Retinal pigment epithelial cell (primary cell): Measurements from ENCODE around the gene CDC123.
A peak's percentile ranks its signal among the peaks of the same experiment; 100 is the strongest.
"Not testable (repeated sequence)": the region's sequence is repeated elsewhere in the genome, so short reads cannot be mapped to it uniquely, and the experiment has no call there.

Experiments used
- DNase-seq: peaks from one replicate; pipeline ENCODE4 v3.0.0-alpha.2; 2010; ENCODE audit warnings: low read depth
- H3K4me3 ChIP-seq: 2 replicates; pipeline ENCODE4 v1.5.1; 2011; ENCODE audit warnings: mild to moderate bottlenecking, low read length, control low read depth, moderate library complexity
- CTCF ChIP-seq: conservative IDR thresholded peaks from 2 replicates; pipeline ENCODE4 v1.5.1; 2011; ENCODE audit warnings: low read depth, low read length, control low read depth, inconsistent platforms

CDC123 gene

GRCh38 chr10:12214093-12214492 is 18.1 kb downstream of the CDC123 start:
- no peak for TF ChIP-seq CTCF
- no peak overlapping the region for H3K4me3 ChIP-seq
- DNase-seq = no peak

GRCh38 chr10:12214763-12215218 is 18.8 kb downstream of the CDC123 start:
- peak; percentile 68 for TF ChIP-seq CTCF
- no peak for DNase-seq
- H3K4me3 ChIP-seq = no peak overlapping the region

- TF ChIP-seq CTCF = no peak
- no peak overlapping the region for H3K4me3 ChIP-seq
- DNase-seq = no peak
These were observed 23.0 kb downstream of the CDC123 start for GRCh38 chr10:12218991-12219390.

- no peak for DNase-seq
- no peak for TF ChIP-seq CTCF
- no peak overlapping the region for H3K4me3 ChIP-seq
These were observed 25.6 kb downstream of the CDC123 start for GRCh38 chr10:12221323-12222298.

GRCh38 chr10:12225444-12225843 is 29.5 kb downstream of the CDC123 start:
- TF ChIP-seq CTCF = no peak
- no peak for DNase-seq
- no peak overlapping the region for H3K4me3 ChIP-seq

GRCh38 chr10:12226438-12226837 is 30.4 kb downstream of the CDC123 start:
- DNase-seq, H3K4me3 ChIP-seq: not testable (repeated sequence)

- no peak for DNase-seq
- H3K4me3 ChIP-seq = no peak overlapping the region
- TF ChIP-seq CTCF = no peak
These were observed 32.9 kb downstream of the CDC123 start for GRCh38 chr10:12228851-12229250.

GRCh38 chr10:12234687-12235086 is 38.7 kb downstream of the CDC123 start:
- not testable (repeated sequence) for H3K4me3 ChIP-seq, DNase-seq
